D721Med (cell line): ENCODE measurements around the gene C6orf89.

Source experiments
- DNase-seq: peaks from one replicate; pipeline ENCODE4 v3.0.0; 2011; ENCODE audit warnings: low spot score; ENCODE audit not compliant: insufficient read length
- FAIRE-seq: peaks from 2 replicates; lab custom pipeline; 2011; peaks lifted over from hg19 to GRCh38; lab: Jason Lieb, UNC
- TF ChIP-seq, protein P1 (sequence below): IDR thresholded peaks from 2 replicates; pipeline ENCODE4 v1.5.1; 2012; ENCODE audit warnings: mild to moderate bottlenecking, control low read depth; ENCODE audit not compliant: insufficient read depth; ENCODE audit errors: missing control alignments

Gene C6orf89

DNA sequence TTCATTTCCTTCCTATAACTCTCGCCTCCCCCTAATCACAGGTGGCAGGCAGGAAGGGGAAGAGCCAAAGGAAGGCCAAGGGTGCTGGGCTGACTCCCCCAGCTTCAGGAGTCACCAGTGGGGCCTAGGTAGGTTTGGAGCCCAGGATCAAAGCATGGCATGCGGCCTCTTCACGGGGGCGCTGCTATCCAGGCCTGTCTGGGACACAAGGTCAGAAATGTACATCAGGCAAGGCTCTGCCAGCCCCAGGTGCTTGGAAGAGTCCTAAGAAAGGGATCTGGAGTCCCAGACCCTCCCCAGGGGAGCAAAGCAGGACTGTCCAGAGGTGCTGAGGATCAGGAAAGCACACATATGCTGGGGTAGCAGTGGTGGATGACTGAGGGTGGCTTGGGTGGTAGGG is 79.2 kb downstream of the C6orf89 start:
- DNase-seq (no peak), FAIRE-seq (no peak)
- TF ChIP-seq, protein P1, sequence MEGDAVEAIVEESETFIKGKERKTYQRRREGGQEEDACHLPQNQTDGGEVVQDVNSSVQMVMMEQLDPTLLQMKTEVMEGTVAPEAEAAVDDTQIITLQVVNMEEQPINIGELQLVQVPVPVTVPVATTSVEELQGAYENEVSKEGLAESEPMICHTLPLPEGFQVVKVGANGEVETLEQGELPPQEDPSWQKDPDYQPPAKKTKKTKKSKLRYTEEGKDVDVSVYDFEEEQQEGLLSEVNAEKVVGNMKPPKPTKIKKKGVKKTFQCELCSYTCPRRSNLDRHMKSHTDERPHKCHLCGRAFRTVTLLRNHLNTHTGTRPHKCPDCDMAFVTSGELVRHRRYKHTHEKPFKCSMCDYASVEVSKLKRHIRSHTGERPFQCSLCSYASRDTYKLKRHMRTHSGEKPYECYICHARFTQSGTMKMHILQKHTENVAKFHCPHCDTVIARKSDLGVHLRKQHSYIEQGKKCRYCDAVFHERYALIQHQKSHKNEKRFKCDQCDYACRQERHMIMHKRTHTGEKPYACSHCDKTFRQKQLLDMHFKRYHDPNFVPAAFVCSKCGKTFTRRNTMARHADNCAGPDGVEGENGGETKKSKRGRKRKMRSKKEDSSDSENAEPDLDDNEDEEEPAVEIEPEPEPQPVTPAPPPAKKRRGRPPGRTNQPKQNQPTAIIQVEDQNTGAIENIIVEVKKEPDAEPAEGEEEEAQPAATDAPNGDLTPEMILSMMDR = no peak

DNA sequence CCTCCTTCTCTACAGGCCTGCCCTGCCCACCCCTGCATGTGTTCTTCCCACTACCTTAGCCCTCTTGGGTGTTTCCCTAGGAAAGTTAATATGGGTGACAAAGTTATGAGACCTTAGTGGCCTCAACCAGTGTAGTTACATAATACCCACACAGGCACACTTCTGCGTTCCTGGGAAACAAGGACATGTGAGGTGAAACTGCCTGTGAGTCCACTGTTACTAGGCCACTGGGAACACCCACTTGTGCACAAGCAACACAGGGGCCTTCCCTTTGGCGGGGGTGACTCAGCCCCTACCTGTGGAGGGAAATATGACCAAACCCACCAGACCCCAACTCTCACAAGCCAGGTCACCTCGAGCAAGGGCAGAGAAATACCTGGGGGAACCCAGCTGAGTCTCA is 81.5 kb downstream of the C6orf89 start:
- FAIRE-seq (no peak), DNase-seq (no peak)
- TF ChIP-seq, protein P1 = no peak

DNA sequence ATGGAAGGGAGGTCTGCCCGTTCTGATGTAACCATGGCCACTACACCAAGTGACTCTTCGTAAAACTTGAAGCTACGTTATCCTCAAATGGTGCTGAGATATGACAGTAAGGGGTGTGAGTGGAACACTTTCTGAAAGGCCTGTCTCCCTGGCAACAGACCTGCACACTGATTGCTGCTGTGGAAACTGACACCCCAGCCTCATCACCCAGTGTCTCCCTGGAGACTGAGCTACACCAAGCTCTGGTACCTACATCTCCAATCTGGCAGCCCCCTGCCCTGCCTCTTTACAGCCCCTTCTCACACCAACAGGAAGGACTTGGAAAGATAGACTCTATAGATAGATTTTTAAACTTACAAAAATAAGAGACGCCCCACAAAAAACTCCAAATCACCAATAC is 82.0 kb downstream of the C6orf89 start:
- TF ChIP-seq, protein P1 = no peak
- DNase-seq = no peak
- no peak for FAIRE-seq

DNA sequence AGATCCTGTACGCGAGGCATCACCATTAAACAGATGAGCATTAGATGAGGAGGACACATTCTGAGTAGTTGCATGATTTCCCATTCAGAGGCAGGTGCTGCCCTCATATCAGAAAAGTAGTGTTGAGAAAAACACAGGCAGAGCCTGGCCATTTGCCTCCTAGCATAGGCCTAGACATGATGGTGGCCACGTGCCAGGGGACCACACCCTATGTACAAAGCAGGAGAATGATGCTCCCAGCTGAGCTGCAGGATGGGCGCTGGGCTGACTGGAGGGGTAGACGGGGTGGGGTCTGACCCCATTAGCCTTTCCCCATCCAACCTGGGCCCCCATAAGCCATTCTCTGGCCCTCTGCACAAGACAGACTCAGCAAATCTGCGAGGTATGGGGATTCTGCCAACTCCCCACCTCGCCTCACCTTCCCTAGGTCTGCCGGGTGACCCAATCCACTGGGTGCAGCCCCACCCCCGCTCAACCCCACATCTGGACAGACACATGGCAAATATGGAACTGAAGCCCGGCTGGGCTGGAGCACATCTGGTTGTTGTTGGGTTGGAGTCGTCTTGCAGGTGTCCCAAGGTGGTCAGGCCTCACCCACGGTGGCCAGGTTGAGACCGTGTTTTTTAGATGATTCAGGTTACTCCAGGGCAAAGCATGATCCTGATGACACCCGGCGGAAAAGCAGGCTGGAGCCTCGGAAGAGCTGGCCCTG is 82.7 kb downstream of the C6orf89 start:
- FAIRE-seq = no peak
- TF ChIP-seq, protein P1 = no peak
- DNase-seq = no peak

DNA sequence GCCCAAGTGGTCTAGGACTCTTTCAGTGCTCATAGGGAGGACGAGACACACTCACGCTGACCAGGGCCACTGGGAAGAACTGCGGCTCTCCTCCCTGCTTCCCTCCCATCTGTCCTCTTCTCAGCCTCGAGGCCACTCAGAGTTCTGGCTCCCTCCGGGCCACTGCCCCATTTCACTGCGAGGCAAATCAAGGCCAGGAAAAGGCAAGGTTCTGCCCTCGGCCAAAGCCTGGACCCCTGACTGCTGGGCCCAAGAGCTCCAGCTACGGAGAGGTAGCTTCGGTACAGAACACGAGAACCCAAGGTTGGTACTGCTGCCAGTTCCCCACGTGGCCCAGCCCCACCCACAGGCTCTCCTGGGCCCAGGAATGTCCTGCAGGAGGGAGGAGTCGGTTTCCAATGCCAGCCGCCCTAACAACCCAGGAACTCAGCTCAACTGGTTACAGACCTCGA is 83.5 kb downstream of the C6orf89 start:
- no peak for FAIRE-seq
- TF ChIP-seq, protein P1 = no peak
- no peak for DNase-seq

DNA sequence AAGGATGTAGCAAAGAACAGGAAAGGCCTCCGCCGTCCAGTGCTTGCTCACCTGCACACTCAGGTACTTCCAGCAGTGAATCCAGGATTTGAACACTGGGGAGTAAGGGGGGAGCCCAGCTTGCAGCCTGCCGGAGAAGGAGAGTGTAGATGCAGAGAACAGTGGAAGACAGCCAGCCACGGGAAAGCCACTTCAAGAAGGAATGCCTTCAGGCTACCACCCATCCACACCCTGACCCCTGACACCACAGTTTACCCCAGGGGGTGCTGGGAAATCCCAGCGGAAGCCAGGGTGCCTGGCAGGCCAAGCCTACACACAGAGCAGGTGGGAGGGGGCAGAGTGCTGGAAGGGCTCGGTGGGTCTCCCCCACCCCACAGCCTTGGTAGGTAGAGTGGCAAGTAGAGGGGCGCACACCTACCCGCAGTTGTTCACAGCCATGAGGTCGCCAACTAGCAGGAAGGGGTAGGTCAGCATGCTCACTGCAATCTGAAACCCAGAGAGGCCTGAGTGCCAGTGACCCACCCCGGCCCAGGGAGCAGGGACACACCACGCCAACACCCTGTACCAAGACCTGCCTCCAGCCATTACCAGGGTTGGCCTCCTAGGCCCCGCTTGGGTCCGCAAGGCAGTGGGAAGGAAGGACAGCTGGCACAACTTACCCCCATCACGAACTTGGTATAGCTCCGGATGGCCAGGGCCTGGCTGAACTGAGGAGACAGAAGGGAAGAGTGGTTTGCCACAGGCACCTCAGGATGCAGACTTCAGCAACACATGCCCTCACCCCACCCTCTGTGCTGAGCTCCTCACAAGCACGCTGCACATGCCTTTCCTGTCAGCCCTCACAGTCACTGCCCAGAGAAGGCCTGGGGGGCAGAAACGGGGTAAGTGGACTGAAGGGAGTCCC is 84.5 kb downstream of the C6orf89 start:
- TF ChIP-seq, protein P1 = no peak
- no peak for FAIRE-seq
- no peak for DNase-seq
